ENCODE results near the gene CEP72.
A peak's percentile ranks its signal among the peaks of the same experiment; 100 is the strongest.
"Not testable (repeated sequence)": the region's sequence is repeated elsewhere in the genome, so short reads cannot be mapped to it uniquely, and the experiment has no call there.

The CEP72 gene

GRCh38 chr5:688348-689010, 76.3 kb downstream of the CEP72 start:
- H3K27ac ChIP-seq (ENCODE audit: low read length); H3K27me3 ChIP-seq (ENCODE audit: insufficient read depth, low read length, poor library complexity); H3K4me3 ChIP-seq (ENCODE audit: low read depth in 1 of 2, low read length in 2 of 2); H3K4me2 ChIP-seq (ENCODE audit: insufficient read depth, low read length); H4K20me1 ChIP-seq (ENCODE audit: insufficient read depth, low read length); DNase-seq; H3K9me3 ChIP-seq (ENCODE audit: insufficient read depth, low read length, severe bottlenecking); H3K36me3 ChIP-seq (ENCODE audit: insufficient read depth, low read length); H2AFZ ChIP-seq (ENCODE audit: low read depth, low read length); H3K4me1 ChIP-seq (ENCODE audit: insufficient read depth, low read length); H3K79me2 ChIP-seq (ENCODE audit: insufficient read depth, low read length); H3K9ac ChIP-seq (ENCODE audit: low read depth, low read length); ATAC-seq (ENCODE audit: insufficient read depth, low read depth): not testable (repeated sequence)

- not testable (repeated sequence) for H3K9ac ChIP-seq (ENCODE audit: low read depth, low read length); H3K9me3 ChIP-seq (ENCODE audit: insufficient read depth, low read length, severe bottlenecking); ATAC-seq (ENCODE audit: insufficient read depth, low read depth)
Measured at GRCh38 chr5:690293-690692, 78.2 kb downstream of the CEP72 start.

GRCh38 chr5:691049-691448, 78.9 kb downstream of the CEP72 start:
- H3K27me3 ChIP-seq (ENCODE audit: insufficient read depth, low read length, poor library complexity); H3K4me2 ChIP-seq (ENCODE audit: insufficient read depth, low read length); H3K9me3 ChIP-seq (ENCODE audit: insufficient read depth, low read length, severe bottlenecking); H3K79me2 ChIP-seq (ENCODE audit: insufficient read depth, low read length); DNase-seq; H3K4me3 ChIP-seq (ENCODE audit: low read depth in 1 of 2, low read length in 2 of 2); H3K9ac ChIP-seq (ENCODE audit: low read depth, low read length); H4K20me1 ChIP-seq (ENCODE audit: insufficient read depth, low read length); H3K27ac ChIP-seq (ENCODE audit: low read length); H3K36me3 ChIP-seq (ENCODE audit: insufficient read depth, low read length); H2AFZ ChIP-seq (ENCODE audit: low read depth, low read length); H3K4me1 ChIP-seq (ENCODE audit: insufficient read depth, low read length): not testable (repeated sequence)
- peak; percentile 74 for ATAC-seq (ENCODE audit: insufficient read depth, low read depth)

More at GRCh38 chr5:690293-690692, 78.2 kb downstream of the CEP72 start:
- not testable (repeated sequence) for H3K36me3 ChIP-seq (ENCODE audit: insufficient read depth, low read length); H3K4me1 ChIP-seq (ENCODE audit: insufficient read depth, low read length); H2AFZ ChIP-seq (ENCODE audit: low read depth, low read length); DNase-seq; H3K27ac ChIP-seq (ENCODE audit: low read length); H4K20me1 ChIP-seq (ENCODE audit: insufficient read depth, low read length); H3K4me3 ChIP-seq (ENCODE audit: low read depth in 1 of 2, low read length in 2 of 2); H3K4me2 ChIP-seq (ENCODE audit: insufficient read depth, low read length); H3K79me2 ChIP-seq (ENCODE audit: insufficient read depth, low read length); H3K27me3 ChIP-seq (ENCODE audit: insufficient read depth, low read length, poor library complexity)

GRCh38 chr5:691817-692528, 79.8 kb downstream of the CEP72 start:
- Histone ChIP-seq H2AFZ (ENCODE audit: low read depth, low read length) (no peak overlapping the region), H3K27ac (ENCODE audit: low read length) (no peak overlapping the region), H3K4me2 (ENCODE audit: insufficient read depth, low read length) (no peak overlapping the region), H3K9me3 (ENCODE audit: insufficient read depth, low read length, severe bottlenecking) (no peaks in the 10 kb centered on the region), H3K4me3 (ENCODE audit: low read depth in 1 of 2, low read length in 2 of 2) (no peak overlapping the region), H3K9ac (ENCODE audit: low read depth, low read length) (no peak overlapping the region), H3K4me1 (ENCODE audit: insufficient read depth, low read length) (no peaks in the 10 kb centered on the region), H4K20me1 (ENCODE audit: insufficient read depth, low read length) (no peaks in the 10 kb centered on the region), H3K79me2 (ENCODE audit: insufficient read depth, low read length) (no peaks in the 10 kb centered on the region), H3K27me3 (ENCODE audit: insufficient read depth, low read length, poor library complexity) (no peaks in the 10 kb centered on the region), H3K36me3 (ENCODE audit: insufficient read depth, low read length) (no peaks in the 10 kb centered on the region)
- no peak for ATAC-seq (ENCODE audit: insufficient read depth, low read depth)
- TF ChIP-seq EZH2 (IDR thresholded peaks at IDR 0.05; ENCODE audit: borderline replicate concordance, low read depth, low read length, severe bottlenecking) (no peak), CTCF (IDR thresholded peaks at IDR 0.05; ENCODE audit: borderline replicate concordance, extremely low read depth, low read length, poor library complexity, severe bottlenecking) (no peak)
- no peak for DNase-seq

GRCh38 chr5:692529-693041, 80.4 kb downstream of the CEP72 start:
- H3K27ac ChIP-seq (ENCODE audit: low read length); DNase-seq; H3K4me1 ChIP-seq (ENCODE audit: insufficient read depth, low read length); H3K4me2 ChIP-seq (ENCODE audit: insufficient read depth, low read length); H3K9ac ChIP-seq (ENCODE audit: low read depth, low read length); H4K20me1 ChIP-seq (ENCODE audit: insufficient read depth, low read length); H3K27me3 ChIP-seq (ENCODE audit: insufficient read depth, low read length, poor library complexity); ATAC-seq (ENCODE audit: insufficient read depth, low read depth); H3K79me2 ChIP-seq (ENCODE audit: insufficient read depth, low read length); H2AFZ ChIP-seq (ENCODE audit: low read depth, low read length); H3K9me3 ChIP-seq (ENCODE audit: insufficient read depth, low read length, severe bottlenecking); H3K36me3 ChIP-seq (ENCODE audit: insufficient read depth, low read length); H3K4me3 ChIP-seq (ENCODE audit: low read depth in 1 of 2, low read length in 2 of 2): not testable (repeated sequence)

- not testable (repeated sequence) for H3K4me1 ChIP-seq (ENCODE audit: insufficient read depth, low read length); H3K36me3 ChIP-seq (ENCODE audit: insufficient read depth, low read length); DNase-seq; H3K4me3 ChIP-seq (ENCODE audit: low read depth in 1 of 2, low read length in 2 of 2); H3K4me2 ChIP-seq (ENCODE audit: insufficient read depth, low read length); H3K79me2 ChIP-seq (ENCODE audit: insufficient read depth, low read length); H3K9me3 ChIP-seq (ENCODE audit: insufficient read depth, low read length, severe bottlenecking); H3K27ac ChIP-seq (ENCODE audit: low read length); H2AFZ ChIP-seq (ENCODE audit: low read depth, low read length); ATAC-seq (ENCODE audit: insufficient read depth, low read depth); H3K9ac ChIP-seq (ENCODE audit: low read depth, low read length); H4K20me1 ChIP-seq (ENCODE audit: insufficient read depth, low read length); H3K27me3 ChIP-seq (ENCODE audit: insufficient read depth, low read length, poor library complexity)
Measured at GRCh38 chr5:693271-694041, 81.3 kb downstream of the CEP72 start, which contains the start of gene TPPP. Gene TPPP, minus strand, starts transcription at chr5:693352. Its CDS starts 15,292 bp downstream, at chr5:678060.

- not testable (repeated sequence) for H3K4me3 ChIP-seq (ENCODE audit: low read depth in 1 of 2, low read length in 2 of 2); H3K79me2 ChIP-seq (ENCODE audit: insufficient read depth, low read length); H3K27me3 ChIP-seq (ENCODE audit: insufficient read depth, low read length, poor library complexity); H3K4me1 ChIP-seq (ENCODE audit: insufficient read depth, low read length); DNase-seq; H3K9ac ChIP-seq (ENCODE audit: low read depth, low read length); H3K27ac ChIP-seq (ENCODE audit: low read length); H3K9me3 ChIP-seq (ENCODE audit: insufficient read depth, low read length, severe bottlenecking); H3K4me2 ChIP-seq (ENCODE audit: insufficient read depth, low read length); ATAC-seq (ENCODE audit: insufficient read depth, low read depth); H3K36me3 ChIP-seq (ENCODE audit: insufficient read depth, low read length); H2AFZ ChIP-seq (ENCODE audit: low read depth, low read length); H4K20me1 ChIP-seq (ENCODE audit: insufficient read depth, low read length)
Measured at GRCh38 chr5:694042-694431, 81.9 kb downstream of the CEP72 start.
